Suprapubic skin (tissue), 4 donors: Measurements from ENCODE around the gene DOCK8.

Experiments used
- EP300 ChIP-seq: sonication (generic); formaldehyde crosslinking; IDR thresholded peaks from one replicate; pipeline ENCODE4 v1.6.1; 2017; ENCODE audit warnings: antibody characterized with exemption
- POLR2A ChIP-seq, 2 donors: fragments of 450-650 bp; IDR thresholded peaks; one replicate each; pipeline ENCODE4 v1.6.1; 2017; ENCODE audit warnings: antibody characterized with exemption in 2 of 2, mild to moderate bottlenecking in 2 of 2, moderate library complexity in 2 of 2
- POLR2AphosphoS5 ChIP-seq, 3 donors: sonication (generic); formaldehyde crosslinking; IDR thresholded peaks; one replicate each; pipeline ENCODE4 v1.6.1; 2017; ENCODE audit warnings: antibody characterized with exemption in 3 of 3
- TF ChIP-seq, protein P1 (sequence below), 2 donors: fragments of 200-600 bp in 1 of 2; fragments of 450-650 bp in 1 of 2; sonication (generic) in 1 of 2; IDR thresholded peaks; one replicate each; pipeline ENCODE4 v1.5.1; 2016 to 2019; ENCODE audit warnings: antibody characterized with exemption in 2 of 2, mild to moderate bottlenecking in 1 of 2, moderate library complexity in 1 of 2

- TF ChIP-seq, protein P1, sequence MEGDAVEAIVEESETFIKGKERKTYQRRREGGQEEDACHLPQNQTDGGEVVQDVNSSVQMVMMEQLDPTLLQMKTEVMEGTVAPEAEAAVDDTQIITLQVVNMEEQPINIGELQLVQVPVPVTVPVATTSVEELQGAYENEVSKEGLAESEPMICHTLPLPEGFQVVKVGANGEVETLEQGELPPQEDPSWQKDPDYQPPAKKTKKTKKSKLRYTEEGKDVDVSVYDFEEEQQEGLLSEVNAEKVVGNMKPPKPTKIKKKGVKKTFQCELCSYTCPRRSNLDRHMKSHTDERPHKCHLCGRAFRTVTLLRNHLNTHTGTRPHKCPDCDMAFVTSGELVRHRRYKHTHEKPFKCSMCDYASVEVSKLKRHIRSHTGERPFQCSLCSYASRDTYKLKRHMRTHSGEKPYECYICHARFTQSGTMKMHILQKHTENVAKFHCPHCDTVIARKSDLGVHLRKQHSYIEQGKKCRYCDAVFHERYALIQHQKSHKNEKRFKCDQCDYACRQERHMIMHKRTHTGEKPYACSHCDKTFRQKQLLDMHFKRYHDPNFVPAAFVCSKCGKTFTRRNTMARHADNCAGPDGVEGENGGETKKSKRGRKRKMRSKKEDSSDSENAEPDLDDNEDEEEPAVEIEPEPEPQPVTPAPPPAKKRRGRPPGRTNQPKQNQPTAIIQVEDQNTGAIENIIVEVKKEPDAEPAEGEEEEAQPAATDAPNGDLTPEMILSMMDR (IDR thresholded peaks at IDR 0.05), result no peak
- no peak for TF ChIP-seq POLR2AphosphoS5 (IDR thresholded peaks at IDR 0.05)
- TF ChIP-seq EP300, result no peak
- TF ChIP-seq POLR2A (IDR thresholded peaks at IDR 0.05), result no peak
Measured at GRCh38 chr9:482739-483138, 268.1 kb downstream of the DOCK8 start.
